Natural killer cell (primary cell): ENCODE data around the gene GNB1L. TPM values are rescaled to one million over a fixed set of nuclear protein-coding genes. Genes with fewer than 3 reads are reported as not detected.

Source experiments
- ATAC-seq, 3 donors: fragments of 150-1000 bp in 2 of 3; fragments of 200-7000 bp in 1 of 3; cut with Tn5 transposase; 1 replicate in 1 of 3; 2 replicates in 2 of 3; pipeline ENCODE4 v1.10.0; 2021; ENCODE audit warnings: mild to moderate bottlenecking in 2 of 3, moderate library complexity in 2 of 3
- DNase-seq, 2 donors: peaks; one replicate each; pipeline versions ENCODE4 v3.0.0 to v3.0.0-alpha.2; 2013 to 2021; ENCODE audit warnings: mixed read lengths in 1 of 2
- H3K27ac ChIP-seq: one replicate; pipeline ENCODE4 v1.5.1; 2013; ENCODE audit warnings: mild to moderate bottlenecking, low read length
- H3K27me3 ChIP-seq: one replicate; pipeline ENCODE4 v1.6.1; 2013; ENCODE audit warnings: low read length; ENCODE audit not compliant: control insufficient read depth, insufficient read depth
- H3K36me3 ChIP-seq: one replicate; pipeline ENCODE4 v1.6.1; 2013; ENCODE audit warnings: low read length; ENCODE audit not compliant: control insufficient read depth, insufficient read depth
- H3K4me1 ChIP-seq: one replicate; pipeline ENCODE4 v1.6.1; 2013; ENCODE audit warnings: low read length; ENCODE audit not compliant: control insufficient read depth, insufficient read depth
- H3K4me3 ChIP-seq: one replicate; pipeline ENCODE4 v1.5.1; 2013; ENCODE audit warnings: low read length
- H3K9me3 ChIP-seq: one replicate; pipeline ENCODE4 v1.6.1; 2013; ENCODE audit warnings: low read length; ENCODE audit not compliant: control insufficient read depth, insufficient read depth
- H3K27ac Mint-ChIP-seq, 2 donors: one replicate each; pipeline ENCODE4 v1.8.0; 2022; ENCODE audit warnings: mild to moderate bottlenecking in 2 of 2, mixed read lengths in 2 of 2, moderate library complexity in 1 of 2
- H3K27me3 Mint-ChIP-seq, 2 donors: one replicate each; pipeline ENCODE4 v1.8.0; 2022; ENCODE audit warnings: low read depth in 2 of 2, mixed read lengths in 2 of 2
- H3K36me3 Mint-ChIP-seq: one replicate; pipeline ENCODE4 v1.8.0; 2022; ENCODE audit warnings: mixed read lengths
- H3K4me1 Mint-ChIP-seq, 2 donors: one replicate each; pipeline ENCODE4 v1.8.0; 2022; ENCODE audit warnings: mixed read lengths in 2 of 2
- H3K4me3 Mint-ChIP-seq: one replicate; pipeline ENCODE4 v1.8.0; 2022; ENCODE audit warnings: mild to moderate bottlenecking, moderate library complexity, mixed read lengths
- H3K9me3 Mint-ChIP-seq, 2 donors: one replicate each; pipeline ENCODE4 v1.8.0; 2022; ENCODE audit warnings: mixed read lengths in 2 of 2
- WGBS: methylation state at CpG from one replicate; pipeline ENCODE4 v1.1.7; 2013; ENCODE audit warnings: missing lambda C conversion rate; ENCODE audit not compliant: insufficient coverage; 5-methylcytosine and 5-hydroxymethylcytosine counted together
- intact Hi-C: fragments of 100-400 bp; cut with micrococcal nuclease; formaldehyde crosslinking; loops from one replicate; pipeline ENCODE4 v1.14.2; 2022
- total RNA-seq, 4 donors: library from RNA; stranded (reverse); fragments of 120-200 nt in 1 of 4; gene quantifications; one replicate each; pipeline versions ENCODE4 v1.2.3 to v1.2.4, GENCODE V29; 2013 to 2022
- TF ChIP-seq, protein P1 (sequence below): fragments of 200-600 bp; IDR thresholded peaks from one replicate; pipeline ENCODE4 v1.8.0; 2022; ENCODE audit warnings: antibody characterized with exemption

GNB1L gene
- total RNA-seq, 3 donors from 2014 or later (not counting 1 experiment from before 2014, with no cell fraction given) = 5.1 to 5.3 (median 5.3) TPM

DNA sequence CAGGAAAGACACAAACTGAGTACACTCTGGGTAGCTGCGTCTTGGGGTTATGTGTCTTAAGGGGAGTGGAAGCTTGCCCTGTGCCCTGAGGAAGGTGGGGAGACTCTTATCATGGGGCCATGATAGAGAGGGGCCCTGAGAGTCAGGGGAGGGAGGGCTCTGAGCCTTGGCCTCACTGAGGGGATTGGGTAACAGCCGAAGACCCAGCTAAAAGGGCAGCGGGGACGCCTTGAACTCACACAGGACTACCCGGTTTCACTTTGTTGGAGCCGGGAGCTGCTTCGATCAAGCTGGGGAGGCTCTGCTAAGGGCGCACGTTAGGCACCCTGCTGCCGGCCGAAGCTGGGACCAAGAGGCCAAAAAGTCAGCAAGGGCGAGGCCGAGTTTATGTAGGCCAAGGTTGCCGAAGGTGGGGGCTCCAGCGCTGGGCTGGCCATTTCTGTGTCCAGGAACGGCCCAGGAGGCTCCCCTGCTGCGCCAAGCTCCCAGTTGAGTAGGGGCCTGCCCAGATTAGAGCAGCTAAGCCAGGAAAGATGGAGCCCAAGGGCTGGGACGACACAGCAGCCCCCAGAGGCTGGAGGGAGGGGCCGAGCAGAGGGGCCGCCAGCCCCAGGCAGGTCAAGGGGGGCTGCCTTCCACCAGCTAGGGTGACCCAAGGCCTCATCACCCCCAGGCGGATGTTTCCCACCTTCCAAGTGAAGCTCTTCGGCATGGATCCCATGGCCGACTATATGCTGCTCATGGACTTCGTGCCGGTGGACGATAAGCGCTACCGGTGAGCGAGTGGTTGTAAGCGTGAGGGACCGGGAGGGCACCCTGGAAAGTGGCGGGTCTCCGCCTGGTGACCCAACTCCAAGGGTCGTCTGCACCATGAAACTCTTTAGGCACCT, 91.9 kb downstream of the GNB1L start:
- WGBS = 86% methylated on average over 34 of the region's 34 CpGs
- H3K36me3 ChIP-seq = no peaks in the 10 kb centered on the region
- H3K4me3 ChIP-seq = no peak overlapping the region
- no peak overlapping the region for H3K27ac Mint-ChIP-seq
- H3K27me3 Mint-ChIP-seq = peaks cover 37 to 44% of the 10 kb centered on the region in 2 donors
- no peaks in the 10 kb centered on the region for H3K9me3 Mint-ChIP-seq
- peak overlapping the region; percentile 52 for H3K4me3 Mint-ChIP-seq
- no peaks in the 10 kb centered on the region for H3K36me3 Mint-ChIP-seq
- H3K9me3 ChIP-seq = no peaks in the 10 kb centered on the region
- no peak for DNase-seq
- intact Hi-C loops = no loop called here
- peaks cover 28% of the 10 kb centered on the region for H3K27me3 ChIP-seq
- no peak for ATAC-seq
- no peak overlapping the region for H3K27ac ChIP-seq
- TF ChIP-seq, protein P1, sequence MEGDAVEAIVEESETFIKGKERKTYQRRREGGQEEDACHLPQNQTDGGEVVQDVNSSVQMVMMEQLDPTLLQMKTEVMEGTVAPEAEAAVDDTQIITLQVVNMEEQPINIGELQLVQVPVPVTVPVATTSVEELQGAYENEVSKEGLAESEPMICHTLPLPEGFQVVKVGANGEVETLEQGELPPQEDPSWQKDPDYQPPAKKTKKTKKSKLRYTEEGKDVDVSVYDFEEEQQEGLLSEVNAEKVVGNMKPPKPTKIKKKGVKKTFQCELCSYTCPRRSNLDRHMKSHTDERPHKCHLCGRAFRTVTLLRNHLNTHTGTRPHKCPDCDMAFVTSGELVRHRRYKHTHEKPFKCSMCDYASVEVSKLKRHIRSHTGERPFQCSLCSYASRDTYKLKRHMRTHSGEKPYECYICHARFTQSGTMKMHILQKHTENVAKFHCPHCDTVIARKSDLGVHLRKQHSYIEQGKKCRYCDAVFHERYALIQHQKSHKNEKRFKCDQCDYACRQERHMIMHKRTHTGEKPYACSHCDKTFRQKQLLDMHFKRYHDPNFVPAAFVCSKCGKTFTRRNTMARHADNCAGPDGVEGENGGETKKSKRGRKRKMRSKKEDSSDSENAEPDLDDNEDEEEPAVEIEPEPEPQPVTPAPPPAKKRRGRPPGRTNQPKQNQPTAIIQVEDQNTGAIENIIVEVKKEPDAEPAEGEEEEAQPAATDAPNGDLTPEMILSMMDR = no peak
- H3K4me1 Mint-ChIP-seq = peaks cover 17 to 28% of the 10 kb centered on the region in 2 donors
- H3K4me1 ChIP-seq = peaks cover 27% of the 10 kb centered on the region

DNA sequence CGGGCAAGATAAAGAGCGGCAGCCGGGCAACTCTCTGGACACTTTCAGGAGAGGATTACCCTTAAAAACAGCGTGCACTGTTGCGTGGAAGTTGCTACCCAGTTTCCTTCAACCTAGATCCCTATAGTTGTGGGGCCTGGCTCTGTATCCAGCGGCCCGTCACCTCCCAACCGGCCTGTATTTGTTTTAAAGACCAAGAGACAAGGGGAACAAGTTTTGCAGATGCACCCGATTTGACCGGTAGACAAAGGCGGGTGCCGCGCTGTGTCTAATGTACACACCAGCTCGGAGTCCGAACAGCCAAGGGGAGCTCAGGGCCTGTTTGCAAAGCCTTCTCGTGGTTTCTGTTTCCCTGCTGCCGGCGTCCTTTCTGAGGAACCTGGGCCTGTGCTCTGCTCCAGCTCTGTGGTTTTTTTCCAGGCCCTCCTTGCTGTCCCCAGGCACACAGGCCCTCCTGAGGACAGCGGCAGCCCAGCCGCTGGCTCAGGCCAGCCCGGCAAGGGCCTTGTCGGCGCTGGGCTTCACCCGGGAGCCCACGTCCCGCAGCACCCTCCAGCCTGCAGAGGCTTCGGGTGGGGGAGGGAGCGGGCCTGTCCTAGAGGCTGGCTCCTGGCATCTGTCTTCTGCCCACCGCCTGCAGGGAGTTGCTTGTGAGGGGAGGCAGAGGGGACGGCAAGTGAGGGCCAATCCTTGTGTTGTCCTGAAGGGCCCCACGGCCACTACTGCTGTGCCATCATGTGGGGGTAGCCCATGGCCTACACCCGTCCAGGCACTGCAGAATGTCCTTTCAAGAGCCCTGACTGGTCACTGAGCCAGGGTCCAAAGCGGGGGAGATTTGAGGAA, 92.7 kb downstream of the GNB1L start:
- DNase-seq = no peak
- ATAC-seq = no peak
- Mint-ChIP-seq H3K27me3 (peaks cover 45 to 46% of the 10 kb centered on the region in 2 donors), H3K9me3 (no peaks in the 10 kb centered on the region), H3K27ac (no peak overlapping the region), H3K36me3 (no peaks in the 10 kb centered on the region), H3K4me3 (peak overlapping the region; percentile 78), H3K4me1 (peaks cover 13 to 28% of the 10 kb centered on the region in 2 donors)
- 78% methylated on average over 33 of the region's 33 CpGs for whole genome bisulfite sequencing
- TF ChIP-seq, protein P1 = no peak
- Histone ChIP-seq H3K27ac (no peak overlapping the region), H3K4me3 (no peak overlapping the region), H3K27me3 (peaks cover 27% of the 10 kb centered on the region), H3K4me1 (peaks cover 23% of the 10 kb centered on the region), H3K36me3 (no peaks in the 10 kb centered on the region), H3K9me3 (no peaks in the 10 kb centered on the region)
- intact Hi-C loops = no loop called here

DNA sequence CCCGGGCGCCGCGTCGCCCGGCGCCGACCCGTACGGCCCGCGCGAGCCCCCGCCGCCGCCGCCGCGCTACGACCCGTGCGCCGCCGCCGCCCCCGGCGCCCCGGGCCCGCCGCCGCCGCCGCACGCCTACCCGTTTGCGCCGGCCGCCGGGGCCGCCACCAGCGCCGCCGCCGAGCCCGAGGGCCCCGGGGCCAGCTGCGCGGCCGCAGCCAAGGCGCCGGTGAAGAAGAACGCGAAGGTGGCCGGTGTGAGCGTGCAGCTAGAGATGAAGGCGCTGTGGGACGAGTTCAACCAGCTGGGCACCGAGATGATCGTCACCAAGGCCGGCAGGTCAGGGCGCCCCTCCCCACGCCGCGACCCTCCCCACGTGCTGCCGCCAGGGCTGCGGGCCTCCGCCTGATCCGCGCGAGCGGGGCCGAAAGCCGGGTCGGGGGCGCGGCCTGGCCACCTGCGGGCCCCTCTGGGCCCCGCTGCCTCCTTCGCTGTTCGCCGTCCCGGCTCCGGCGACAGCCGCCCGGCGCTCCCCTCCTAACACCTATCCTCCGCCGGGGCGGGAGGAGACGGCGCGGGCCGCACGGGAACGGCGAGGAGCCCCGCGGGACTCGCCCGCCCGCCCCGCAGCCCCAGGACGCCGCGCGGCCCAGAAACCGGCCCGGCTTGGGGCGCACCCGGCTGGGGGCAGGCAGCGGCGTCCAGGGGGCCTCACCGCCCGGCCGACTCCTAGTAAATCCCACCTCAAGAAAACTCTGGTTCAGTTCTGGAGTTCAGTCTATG, 93.5 kb downstream of the GNB1L start:
- peaks cover 45 to 48% of the 10 kb centered on the region in 2 donors for H3K27me3 Mint-ChIP-seq

More for the DNA sequence above, 93.5 kb downstream of the GNB1L start:
- H3K27me3 ChIP-seq = peaks cover 30% of the 10 kb centered on the region
- ATAC-seq (no peak), DNase-seq (peak in 1 of 2 donors; percentile 15)
- H3K9me3 ChIP-seq = no peaks in the 10 kb centered on the region
- Mint-ChIP-seq H3K9me3 (no peaks in the 10 kb centered on the region), H3K4me1 (peaks cover 12 to 25% of the 10 kb centered on the region in 2 donors), H3K27ac (no peak overlapping the region), H3K36me3 (no peaks in the 10 kb centered on the region), H3K4me3 (peak overlapping the region; percentile 78)
- intact Hi-C loops = no loop called here
- H3K27ac ChIP-seq = no peak overlapping the region
- no peak overlapping the region for H3K4me3 ChIP-seq
- TF ChIP-seq, protein P1 = no peak
- H3K4me1 ChIP-seq = peaks cover 27% of the 10 kb centered on the region
- no peaks in the 10 kb centered on the region for H3K36me3 ChIP-seq
- 8% methylated on average over 117 of the region's 117 CpGs for WGBS
